ENCODE measurements around the gene KLRC4.
"Not testable (repeated sequence)": the region's sequence is repeated elsewhere in the genome, so short reads cannot be mapped to it uniquely, and the experiment has no call there.

The KLRC4 gene

GRCh38 chr12:10396176-10396575 lies 13.4 kb downstream of the KLRC4 start:
- not testable (repeated sequence) for DNase-seq

GRCh38 chr12:10395390-10395998 lies 14.1 kb downstream of the KLRC4 start:
- peak; percentile 46 for DNase-seq

- not testable (repeated sequence) for DNase-seq
These were observed 14.9 kb downstream of the KLRC4 start for GRCh38 chr12:10394531-10395152.

- no peak for DNase-seq
These were observed 16.3 kb downstream of the KLRC4 start for GRCh38 chr12:10393291-10393690.

- peak; percentile 75 for DNase-seq
These were observed 17.1 kb downstream of the KLRC4 start for GRCh38 chr12:10392394-10392930.

- not testable (repeated sequence) for DNase-seq
These were observed 18.6 kb downstream of the KLRC4 start for GRCh38 chr12:10390991-10391390.

GRCh38 chr12:10389904-10390303 lies 19.7 kb downstream of the KLRC4 start, which contains the start of gene KLRK1:
TSS of gene KLRK1 (minus strand) at chr12:10390041. CDS start at chr12:10388810, 1,231 bp downstream.
- no peak for DNase-seq

- DNase-seq: no peak
These were observed 20.7 kb downstream of the KLRC4 start for GRCh38 chr12:10388624-10389413.

- DNase-seq: not testable (repeated sequence)
These were observed 22.1 kb downstream of the KLRC4 start for GRCh38 chr12:10387498-10387897.

GRCh38 chr12:10386857-10387256 lies 22.7 kb downstream of the KLRC4 start:
- no peak for DNase-seq

GRCh38 chr12:10385166-10385613 lies 24.4 kb downstream of the KLRC4 start:
- peak; percentile 89 for DNase-seq

- DNase-seq: no peak
These were observed 25.4 kb downstream of the KLRC4 start for GRCh38 chr12:10384191-10384590.

GRCh38 chr12:10381928-10382628 lies 27.5 kb downstream of the KLRC4 start:
- no peak for DNase-seq

GRCh38 chr12:10378737-10379136 lies 30.8 kb downstream of the KLRC4 start:
- not testable (repeated sequence) for DNase-seq

GRCh38 chr12:10374624-10375018 lies 34.9 kb downstream of the KLRC4 start:
- no peak for DNase-seq

GRCh38 chr12:10372559-10372958 lies 37.0 kb downstream of the KLRC4 start:
- DNase-seq: no peak

GRCh38 chr12:10371893-10372535 lies 37.5 kb downstream of the KLRC4 start:
- not testable (repeated sequence) for DNase-seq

GRCh38 chr12:10369557-10370415 lies 39.8 kb downstream of the KLRC4 start:
- no peak for DNase-seq

GRCh38 chr12:10368206-10369171 lies 41.1 kb downstream of the KLRC4 start:
- no peak for DNase-seq

GRCh38 chr12:10367714-10368113 lies 41.8 kb downstream of the KLRC4 start:
- DNase-seq: not testable (repeated sequence)

Data from fibroblast of skin of right quadriceps (primary cell).